ENCODE measurements around the gene MIA. TPM values are rescaled to one million over a fixed set of nuclear protein-coding genes. Genes with fewer than 3 reads are reported as not detected.
"Not testable (repeated sequence)": the region's sequence is repeated elsewhere in the genome, so short reads cannot be mapped to it uniquely, and the experiment has no call there.

The MIA gene
- total RNA-seq, 2 donors from 2014 or later = 1.0 to 3.6 TPM

GRCh38 chr19:40759352-40759751, 16.0 kb upstream of the MIA start:
- Histone ChIP-seq H3K27me3 (no peaks in the 10 kb centered on the region), H3K36me3 (peaks cover 33% of the 10 kb centered on the region), H3K4me1 (peaks cover 4% of the 10 kb centered on the region), H3K9ac (ENCODE audit: low read depth in 2 of 2, low read length in 2 of 2) (no peak overlapping the region), H3K4me3 (no peak overlapping the region), H3K9me3 (no peaks in the 10 kb centered on the region), H3K27ac (no peak overlapping the region)
- TF ChIP-seq CTCF (IDR thresholded peaks at IDR 0.05) = no peak
- DNase-seq = no peak
- intact Hi-C loops (cut with DNase I) = no loop called here

GRCh38 chr19:40762754-40763470, 12.4 kb upstream of the MIA start:
- no peaks in the 10 kb centered on the region for H3K27me3 ChIP-seq
- intact Hi-C loops (cut with DNase I) = no loop called here
- H3K27ac ChIP-seq = no peak overlapping the region
- no peak for TF ChIP-seq CTCF (IDR thresholded peaks at IDR 0.05)
- H3K4me3 ChIP-seq = no peak overlapping the region
- no peaks in the 10 kb centered on the region for H3K9me3 ChIP-seq
- no peak overlapping the region for H3K9ac ChIP-seq (ENCODE audit: low read depth in 2 of 2, low read length in 2 of 2)
- peaks cover 33% of the 10 kb centered on the region for H3K36me3 ChIP-seq
- DNase-seq = no peak
- H3K4me1 ChIP-seq = no peaks in the 10 kb centered on the region

GRCh38 chr19:40763526-40763925, 11.8 kb upstream of the MIA start:
- H3K9me3 ChIP-seq = no peaks in the 10 kb centered on the region
- no peak for TF ChIP-seq CTCF (IDR thresholded peaks at IDR 0.05)
- intact Hi-C loops (cut with DNase I) = no loop called here
- H3K36me3 ChIP-seq = peaks cover 33% of the 10 kb centered on the region
- no peaks in the 10 kb centered on the region for H3K27me3 ChIP-seq
- no peak overlapping the region for H3K9ac ChIP-seq (ENCODE audit: low read depth in 2 of 2, low read length in 2 of 2)
- H3K27ac ChIP-seq = no peak overlapping the region
- DNase-seq = no peak
- H3K4me1 ChIP-seq = no peaks in the 10 kb centered on the region
- no peak overlapping the region for H3K4me3 ChIP-seq

- Histone ChIP-seq H3K4me3 (no peak overlapping the region), H3K4me1 (no peaks in the 10 kb centered on the region), H3K9me3 (no peaks in the 10 kb centered on the region), H3K9ac (ENCODE audit: low read depth in 2 of 2, low read length in 2 of 2) (no peak overlapping the region), H3K27me3 (no peaks in the 10 kb centered on the region), H3K36me3 (peaks cover 33% of the 10 kb centered on the region), H3K27ac (no peak overlapping the region)
- TF ChIP-seq CTCF (IDR thresholded peaks at IDR 0.05) = no peak
- intact Hi-C loops (cut with DNase I) = no loop called here
- no peak for DNase-seq
These were observed 11.4 kb upstream of the MIA start for GRCh38 chr19:40763963-40764362.

- H3K9me3 ChIP-seq; H3K9ac ChIP-seq (ENCODE audit: low read depth in 2 of 2, low read length in 2 of 2); intact Hi-C loops (cut with DNase I); DNase-seq; H3K27me3 ChIP-seq; H3K27ac ChIP-seq; H3K4me3 ChIP-seq; H3K4me1 ChIP-seq: not testable (repeated sequence)
- peaks cover 18% of the 10 kb centered on the region for H3K36me3 ChIP-seq
These were observed 8.9 kb upstream of the MIA start for GRCh38 chr19:40766385-40766784.

GRCh38 chr19:40768869-40769268, 6.5 kb upstream of the MIA start:
- no peak overlapping the region for H3K4me3 ChIP-seq
- H3K36me3 ChIP-seq = peaks cover under 1% of the 10 kb centered on the region
- no peaks in the 10 kb centered on the region for H3K27me3 ChIP-seq
- no peak for DNase-seq
- TF ChIP-seq CTCF (IDR thresholded peaks at IDR 0.05) = no peak
- intact Hi-C loops (cut with DNase I) = no loop called here
- H3K27ac ChIP-seq = no peak overlapping the region
- H3K4me1 ChIP-seq = no peaks in the 10 kb centered on the region
- no peak overlapping the region for H3K9ac ChIP-seq (ENCODE audit: low read depth in 2 of 2, low read length in 2 of 2)
- no peaks in the 10 kb centered on the region for H3K9me3 ChIP-seq

- intact Hi-C loops (cut with DNase I); H3K9me3 ChIP-seq; H3K9ac ChIP-seq (ENCODE audit: low read depth in 2 of 2, low read length in 2 of 2); H3K4me3 ChIP-seq; H3K27ac ChIP-seq; DNase-seq; H3K36me3 ChIP-seq; H3K27me3 ChIP-seq; H3K4me1 ChIP-seq: not testable (repeated sequence)
These were observed 4.0 kb upstream of the MIA start for GRCh38 chr19:40771101-40771862.
